ENCODE results near the gene RRP1.
A peak's percentile ranks its signal among the peaks of the same experiment; 100 is the strongest.
"Not testable (repeated sequence)": the region's sequence is repeated elsewhere in the genome, so short reads cannot be mapped to it uniquely, and the experiment has no call there.

The RRP1 gene

DNA sequence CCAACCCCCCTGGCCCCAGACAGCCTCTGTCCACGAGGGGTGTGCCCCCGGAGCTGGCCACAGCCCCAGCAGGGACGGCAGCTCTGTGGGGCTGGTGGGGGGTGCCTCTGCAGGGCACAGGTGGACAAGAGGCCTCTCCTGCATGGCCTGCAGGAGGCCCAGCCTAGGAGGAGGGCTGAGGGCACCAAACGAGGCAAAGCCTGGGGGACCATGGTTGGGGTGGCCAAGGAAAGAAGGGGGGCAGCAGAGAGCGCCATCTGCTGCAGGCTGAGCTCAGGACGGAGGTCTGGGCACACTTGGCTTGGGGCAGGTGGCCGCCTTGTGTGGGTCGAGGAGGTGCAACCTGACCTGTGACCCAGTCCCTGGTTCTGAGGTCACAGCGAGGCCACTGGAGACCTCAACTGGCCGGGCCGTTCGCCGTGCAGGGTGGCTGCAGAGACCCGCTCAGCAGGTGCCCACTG lies 27.3 kb downstream of the RRP1 start:
- DNase-seq (ENCODE audit: low read depth): no peak

DNA sequence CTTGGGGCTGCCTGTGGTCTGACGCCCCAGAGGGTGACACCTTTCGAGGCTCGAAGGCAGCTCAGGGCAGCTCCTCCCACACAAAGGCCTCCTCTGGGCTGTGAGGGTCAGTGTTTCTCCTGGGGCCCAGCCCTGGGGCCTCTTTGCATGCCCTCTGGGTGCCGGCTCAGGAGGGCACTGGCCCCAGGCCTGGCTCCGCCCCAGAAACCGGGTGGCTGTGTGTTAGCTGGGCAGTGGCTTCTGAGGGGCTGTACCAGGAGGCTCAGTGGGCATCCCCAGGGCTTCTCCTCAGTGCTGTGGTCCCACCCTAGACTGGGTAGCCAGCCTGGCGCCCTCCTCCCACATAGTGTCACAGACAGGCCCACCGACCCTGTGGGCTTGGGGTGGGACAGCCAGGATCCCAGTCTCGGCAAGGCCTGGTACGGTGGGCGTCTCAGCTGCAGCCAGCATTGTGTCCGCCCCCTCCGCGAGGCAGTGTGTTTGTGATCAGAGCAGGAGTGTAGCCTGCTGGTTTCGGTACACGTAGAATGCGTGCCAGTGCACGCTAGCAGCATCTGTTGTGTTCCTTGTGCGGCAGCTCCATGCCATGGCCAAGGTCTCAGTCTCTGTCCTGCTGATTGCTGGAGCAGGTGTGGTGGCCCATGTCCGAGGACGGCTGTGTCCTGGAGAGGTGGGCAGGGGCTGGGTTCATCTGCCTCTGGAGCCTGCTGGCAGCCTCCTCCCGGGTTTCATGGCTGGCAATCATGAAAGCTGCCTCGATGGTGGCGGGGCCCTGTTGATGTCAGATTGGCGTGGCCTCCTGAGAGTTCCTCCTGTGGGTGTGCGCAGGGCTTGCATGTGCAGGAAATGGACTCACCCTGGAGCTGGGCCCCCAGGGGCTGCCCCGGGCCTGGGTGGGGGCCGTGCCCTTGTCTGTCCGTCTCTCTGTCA lies 28.0 kb downstream of the RRP1 start:
- DNase-seq (ENCODE audit: low read depth): no peak

DNA sequence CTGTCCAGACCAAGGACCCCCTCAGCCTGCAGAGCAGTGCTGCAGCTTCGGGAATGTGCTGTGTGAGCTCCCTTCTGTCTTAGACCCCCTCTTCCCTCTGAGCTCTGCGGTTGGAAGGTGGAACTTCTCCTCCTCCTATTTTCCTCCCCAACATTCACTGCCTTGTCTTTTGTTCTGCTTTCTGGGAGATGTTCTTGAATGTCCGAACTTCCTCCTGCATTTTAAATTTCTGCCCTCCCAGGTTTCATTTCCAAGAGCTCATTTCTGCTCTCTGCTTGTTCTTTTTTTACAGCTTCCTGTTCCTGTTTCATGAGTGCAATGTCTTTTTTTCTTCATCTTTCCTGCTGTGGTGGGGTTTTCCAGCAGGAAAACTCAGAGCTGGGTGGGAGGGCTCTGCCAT lies 29.3 kb downstream of the RRP1 start:
- no peak for DNase-seq (ENCODE audit: low read depth)

DNA sequence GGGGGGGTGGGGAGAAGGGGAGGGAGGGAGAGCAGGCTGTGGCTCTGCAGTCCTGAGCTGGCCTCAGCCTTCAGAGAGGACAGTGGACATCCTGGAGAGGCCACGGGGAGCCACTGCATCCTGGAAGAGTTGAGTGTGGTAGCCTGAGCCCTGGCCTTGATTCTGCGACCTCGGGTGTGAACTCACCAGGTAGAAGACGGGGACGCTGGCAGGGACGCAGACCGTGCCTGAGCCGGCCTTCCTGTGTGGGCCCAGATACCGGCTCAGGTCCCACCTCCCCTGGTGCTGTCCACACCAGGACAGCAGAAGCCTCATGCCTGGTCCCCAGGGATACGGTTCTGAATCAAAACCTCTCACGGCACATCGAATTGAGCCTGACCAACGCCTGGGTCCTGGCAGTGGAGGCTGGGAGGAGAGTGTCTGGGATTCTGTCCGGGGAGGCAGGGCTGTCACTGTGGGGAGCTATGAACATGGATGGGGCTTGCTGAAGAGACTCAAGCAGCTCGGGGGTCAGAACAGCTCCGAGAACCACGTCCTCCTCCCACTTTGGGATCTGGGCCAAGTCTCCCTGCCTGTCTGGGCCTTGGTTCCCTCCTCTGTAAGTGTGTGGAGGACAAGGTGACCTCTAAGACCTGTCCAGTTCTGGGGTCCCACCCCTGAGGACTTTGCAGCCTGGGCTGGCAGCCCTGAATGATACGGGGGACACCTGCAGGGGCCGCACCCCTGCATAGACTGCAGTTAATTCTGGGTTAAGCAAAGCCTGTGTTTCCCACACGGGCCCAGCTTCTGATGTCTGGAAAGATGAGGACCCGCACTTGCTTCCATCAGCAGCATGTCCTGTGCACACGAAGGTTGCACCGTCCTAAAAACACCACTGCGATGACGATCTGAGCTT lies 30.4 kb downstream of the RRP1 start:
- DNase-seq (ENCODE audit: low read depth): no peak

DNA sequence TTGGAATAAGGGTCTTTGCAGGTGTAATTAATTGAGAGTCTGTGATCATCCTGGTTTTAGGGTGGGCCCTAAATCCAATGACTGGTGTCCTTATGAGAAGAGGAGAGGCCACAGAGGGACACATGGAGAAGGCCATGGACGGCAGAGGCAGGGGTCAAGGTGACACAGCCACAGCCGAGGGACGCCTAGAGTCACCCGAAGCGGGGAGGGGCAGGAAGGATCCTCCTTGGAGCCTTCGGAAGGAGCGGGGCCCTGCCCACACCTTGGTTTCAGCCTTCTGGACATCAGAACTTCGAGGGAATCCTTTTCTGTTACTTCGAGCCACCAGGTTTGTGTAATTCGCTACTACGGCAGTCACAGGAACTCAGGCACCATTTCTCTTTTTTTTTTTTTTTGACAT lies 31.1 kb downstream of the RRP1 start:
- no peak for DNase-seq (ENCODE audit: low read depth)

DNA sequence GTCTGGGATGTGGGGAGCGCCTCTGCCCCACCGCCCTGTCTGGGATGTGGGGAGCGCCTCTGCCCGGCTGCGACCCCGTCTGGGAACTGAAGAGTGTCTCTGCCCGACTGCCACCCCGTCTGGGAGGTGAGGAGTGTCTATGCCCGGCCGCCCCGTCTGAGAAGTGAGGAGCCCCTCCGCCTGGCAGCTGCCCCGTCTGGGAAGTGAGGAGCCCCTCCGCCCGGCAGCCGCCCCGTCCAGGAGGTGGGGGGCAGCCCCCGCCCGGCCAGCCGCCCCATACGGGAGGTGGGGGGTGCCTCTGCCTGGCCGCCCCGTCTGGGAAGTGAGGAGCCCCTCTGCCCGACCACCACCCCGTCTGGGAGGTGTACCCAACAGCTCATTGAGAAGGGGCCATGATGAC lies 32.8 kb downstream of the RRP1 start:
- not testable (repeated sequence) for DNase-seq (ENCODE audit: low read depth)

DNA sequence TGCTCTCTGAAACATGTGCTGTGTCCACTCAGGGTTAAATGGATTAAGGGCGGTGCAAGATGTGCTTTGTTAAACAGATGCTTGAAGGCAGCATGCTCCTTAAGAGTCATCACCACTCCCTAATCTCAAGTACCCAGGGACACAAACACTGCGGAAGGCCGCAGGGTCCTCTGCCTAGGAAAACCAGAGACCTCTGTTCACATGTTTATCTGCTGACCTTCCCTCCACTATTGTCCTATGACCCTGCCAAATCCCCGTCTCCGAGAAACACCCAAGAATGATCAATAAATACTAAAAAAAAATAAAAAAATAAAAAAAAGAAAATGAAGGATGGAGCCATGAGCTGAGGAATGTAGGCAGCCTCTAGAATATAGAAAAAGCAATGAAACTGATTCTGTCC lies 33.4 kb downstream of the RRP1 start:
- not testable (repeated sequence) for DNase-seq (ENCODE audit: low read depth)

DNA sequence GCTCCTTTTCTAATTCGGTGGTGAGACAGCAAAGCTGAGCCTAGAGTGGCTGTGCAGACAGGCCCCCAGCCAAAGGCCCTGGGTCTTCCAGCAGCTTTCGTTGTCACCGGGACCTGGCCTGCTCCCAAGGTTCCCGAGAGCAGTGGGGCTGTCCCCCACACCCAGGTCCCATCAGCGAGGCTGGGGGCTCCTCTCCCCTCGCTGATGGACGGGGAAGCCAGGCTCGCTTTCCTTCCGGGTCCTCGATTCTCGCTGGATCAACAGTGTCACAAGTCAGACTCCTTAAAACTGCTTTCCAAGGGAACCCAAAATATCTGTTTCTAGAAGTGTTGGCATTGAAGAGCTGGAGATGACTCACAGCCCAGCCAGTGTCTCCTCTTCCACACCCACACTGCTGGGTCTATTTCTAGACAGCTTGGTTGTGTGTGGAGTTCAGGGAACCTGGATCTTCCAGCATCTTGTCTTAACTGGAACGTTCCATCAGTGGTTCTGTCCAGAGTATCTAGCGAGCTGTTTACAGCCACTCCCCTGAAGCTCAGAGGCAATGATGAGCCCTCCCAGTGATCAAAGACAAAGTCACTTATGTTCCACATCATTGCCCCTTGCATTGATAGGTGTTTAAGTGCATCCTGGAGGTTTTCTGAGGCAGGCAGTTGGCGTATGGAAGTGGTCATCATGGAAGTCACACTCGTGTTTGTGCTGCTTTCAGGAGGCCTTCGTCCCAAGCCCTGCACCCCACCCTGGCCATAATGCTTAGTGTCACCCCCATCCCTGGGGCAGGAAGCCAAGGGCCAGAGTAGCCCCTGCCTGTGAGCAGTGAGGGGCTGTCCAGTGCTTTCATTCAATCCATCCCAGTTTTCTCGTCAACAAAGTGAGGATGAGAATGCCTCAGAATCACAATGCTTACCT lies 35.2 kb downstream of the RRP1 start:
- no peak for DNase-seq (ENCODE audit: low read depth)

DNA sequence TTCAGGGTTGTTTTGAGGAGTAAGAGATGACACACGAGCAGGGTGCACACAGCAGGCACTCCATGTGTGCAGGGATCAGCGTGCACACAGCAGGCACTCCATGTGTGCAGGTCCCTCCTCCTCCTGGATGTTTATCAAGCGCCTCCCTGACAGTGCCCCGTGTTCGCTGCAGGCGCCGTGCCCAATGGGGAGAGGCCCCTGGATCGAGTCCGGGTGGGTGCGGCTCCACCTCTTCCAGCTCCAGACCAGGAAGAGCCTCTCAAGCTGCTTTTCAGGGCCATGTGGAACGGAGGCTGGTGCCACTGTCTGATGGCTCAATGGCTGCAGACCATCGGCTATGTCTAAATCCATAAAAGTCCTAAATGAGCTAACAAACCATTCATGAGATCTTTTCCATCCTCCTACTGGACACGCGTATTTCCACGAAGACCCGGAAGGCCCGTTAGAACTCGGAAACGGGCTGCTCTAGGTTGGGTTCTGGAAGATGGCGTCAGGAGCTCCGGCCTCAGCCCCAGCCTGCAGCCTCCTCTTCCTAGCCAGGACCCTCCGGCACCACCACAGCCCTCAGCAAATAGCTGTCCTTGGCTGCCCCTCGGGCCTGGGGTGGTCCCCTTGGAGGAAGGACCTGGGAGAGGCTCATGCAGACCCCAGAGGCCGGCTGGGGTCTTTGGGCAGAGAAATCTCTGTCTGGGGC lies 36.0 kb downstream of the RRP1 start:
- no peak for DNase-seq (ENCODE audit: low read depth)

DNA sequence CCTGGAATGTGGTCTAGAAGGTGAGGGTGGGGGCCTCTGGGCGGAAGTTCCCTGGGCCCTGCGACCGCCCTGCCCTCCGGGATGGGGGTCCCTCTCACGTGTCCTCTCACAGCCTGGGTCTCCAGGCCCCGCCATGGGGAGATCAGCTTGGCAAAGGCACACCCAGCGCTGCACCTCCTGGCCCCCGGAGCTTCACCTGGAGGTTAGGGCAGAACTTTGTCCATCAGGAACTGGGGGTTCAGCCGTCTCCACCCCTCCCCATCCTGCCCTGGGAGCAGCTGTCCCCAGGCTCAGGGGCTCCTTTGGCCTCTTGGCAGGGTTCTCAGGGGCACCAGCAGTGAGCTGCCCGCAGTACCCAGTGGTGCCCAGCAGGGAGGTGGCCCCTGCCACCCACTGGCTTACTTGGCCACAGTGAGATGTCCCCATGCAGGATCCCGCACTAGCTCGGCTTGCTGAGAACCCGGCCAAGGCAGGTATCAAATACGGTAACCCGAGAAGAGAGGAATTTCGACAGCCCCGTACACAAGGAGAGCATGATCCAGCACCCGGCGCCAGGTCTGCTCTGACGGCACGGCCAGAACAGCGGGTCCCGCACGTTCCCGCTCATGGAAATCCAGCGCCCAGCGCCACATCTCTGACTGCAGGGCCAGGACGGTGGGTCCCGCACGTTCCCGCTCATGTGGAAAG lies 36.7 kb downstream of the RRP1 start:
- no peak for DNase-seq (ENCODE audit: low read depth)

DNA sequence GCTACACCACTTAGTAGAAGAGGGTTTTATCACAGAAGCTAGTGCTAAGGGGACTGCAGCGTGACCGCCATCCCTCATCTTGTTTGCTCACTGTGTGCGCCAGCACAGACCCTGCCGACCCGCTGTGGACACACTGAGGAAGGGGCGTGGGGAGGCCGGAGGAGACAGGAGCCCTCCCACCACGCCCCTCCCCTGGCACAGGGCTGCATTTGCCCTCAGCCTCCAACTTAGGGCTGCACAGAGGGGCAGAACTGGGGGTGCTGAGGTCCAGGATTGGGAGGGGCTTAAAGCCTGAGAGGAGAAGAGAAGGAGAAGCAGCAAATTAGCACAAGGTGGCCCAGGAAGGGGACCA lies 37.2 kb downstream of the RRP1 start:
- DNase-seq (ENCODE audit: low read depth): no peak

DNA sequence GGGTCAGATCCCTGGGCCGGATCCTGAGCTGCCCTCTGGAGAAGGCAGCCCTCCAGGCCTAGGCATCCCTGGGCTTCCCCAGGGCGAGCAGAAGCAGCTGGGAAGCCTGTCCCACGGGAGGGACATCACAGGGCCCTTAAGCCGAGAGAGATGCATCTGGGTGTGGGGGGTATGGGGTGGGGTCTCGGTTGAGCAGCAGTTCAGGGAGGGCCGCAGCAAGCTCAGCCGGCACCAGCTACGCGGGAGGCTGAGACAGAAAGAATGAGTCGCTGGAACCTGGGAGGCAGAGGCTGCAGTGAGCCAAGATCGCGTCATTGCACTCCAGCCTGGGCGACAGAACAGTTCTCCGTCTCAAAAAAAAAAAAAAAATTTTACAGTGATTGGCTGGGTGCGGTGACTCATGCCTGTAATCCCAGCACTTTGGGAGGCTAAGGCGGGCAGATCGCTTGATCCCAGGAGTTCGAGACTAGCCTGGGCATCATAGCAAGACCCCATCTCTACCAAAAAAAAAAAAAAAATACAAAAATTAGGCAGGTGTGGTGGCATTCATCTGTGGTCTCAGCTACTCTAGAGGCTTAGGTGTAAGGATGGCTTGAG lies 37.7 kb downstream of the RRP1 start:
- DNase-seq (ENCODE audit: low read depth): peak; percentile 33

DNA sequence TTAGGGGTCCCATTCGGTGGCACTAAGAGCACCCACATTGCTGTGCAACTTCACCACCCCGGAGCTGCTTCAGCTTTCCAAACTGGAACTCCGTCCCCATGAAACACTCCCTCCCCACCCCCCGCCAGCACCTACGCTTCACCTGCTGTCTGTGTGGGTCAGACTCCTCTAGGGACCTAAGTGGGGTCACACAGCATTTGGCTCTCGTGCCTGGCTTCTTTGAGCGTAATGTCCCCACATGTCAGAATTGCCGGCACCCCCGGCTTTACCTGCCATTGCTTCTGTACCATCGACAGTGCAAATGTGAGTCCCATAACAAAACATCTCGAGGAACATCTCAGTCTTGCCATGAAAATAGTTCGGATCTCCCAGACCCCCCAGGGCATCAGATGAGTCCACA lies 39.8 kb downstream of the RRP1 start:
- no peak for DNase-seq (ENCODE audit: low read depth)

DNA sequence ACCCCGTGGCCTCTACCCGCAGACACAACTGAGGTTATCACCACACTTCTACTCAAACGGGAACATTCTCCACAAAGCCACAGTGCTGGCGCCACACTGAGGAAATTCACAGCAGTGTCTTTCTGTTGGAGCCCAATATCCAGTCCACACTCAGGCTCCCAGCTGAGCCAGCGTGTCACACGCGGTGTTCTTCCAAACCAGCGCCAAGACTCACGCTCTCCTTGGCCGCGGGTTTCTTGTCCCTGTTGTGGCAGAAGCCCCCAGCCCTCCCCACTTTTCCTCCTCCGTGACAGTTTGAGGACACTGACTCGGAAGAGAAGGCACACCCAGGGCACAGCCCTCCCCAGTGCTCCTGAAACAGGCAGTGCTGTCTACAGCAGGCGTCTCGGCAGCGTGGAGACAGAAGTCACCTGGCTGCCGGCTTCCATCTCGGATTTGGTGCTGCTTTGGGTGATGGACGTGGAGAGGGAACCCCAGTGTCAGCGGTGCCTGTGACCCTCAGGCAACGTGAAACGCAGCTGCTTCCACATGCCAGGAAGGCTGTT lies 40.3 kb downstream of the RRP1 start:
- no peak for DNase-seq (ENCODE audit: low read depth)

DNA sequence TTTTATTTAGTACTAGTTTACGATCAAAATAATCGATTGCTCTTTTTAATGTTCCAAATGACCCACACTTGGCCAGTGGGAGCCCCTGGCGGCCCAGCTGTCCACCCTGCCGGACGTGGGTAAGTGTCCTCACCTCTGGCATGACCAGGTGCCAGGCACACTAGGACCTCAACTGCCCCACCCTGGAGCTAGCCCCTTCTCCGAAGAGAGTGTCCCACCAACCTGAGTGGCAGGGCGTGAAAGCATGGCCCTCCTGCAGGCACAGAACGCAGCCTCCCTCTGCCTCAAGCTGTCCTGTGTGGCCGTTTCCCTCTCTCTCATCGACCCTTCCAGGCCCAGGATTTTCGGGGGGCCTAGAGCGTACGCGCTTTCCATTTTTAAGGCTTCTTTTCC lies 42.8 kb downstream of the RRP1 start:
- DNase-seq (ENCODE audit: low read depth): no peak

DNA sequence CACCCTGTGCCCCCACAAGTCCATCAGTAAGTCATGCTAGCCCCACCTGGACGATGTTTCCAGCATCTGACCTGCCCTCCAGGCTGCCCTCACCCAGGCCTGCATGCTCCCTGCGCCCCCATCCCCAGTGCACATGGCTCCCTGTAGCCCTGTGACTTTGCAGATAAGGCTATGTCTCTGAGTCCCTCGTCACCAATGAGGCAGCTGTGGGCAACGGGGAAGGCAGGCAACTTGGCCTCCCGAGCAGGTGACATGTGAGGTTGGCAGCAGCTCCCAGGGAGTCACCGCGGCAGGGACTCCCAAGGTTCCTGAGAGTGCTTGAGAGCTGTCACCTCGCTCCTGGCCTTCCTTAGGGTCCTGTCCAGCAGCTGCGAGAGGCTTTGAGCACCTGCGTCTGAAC lies 43.3 kb downstream of the RRP1 start:
- no peak for DNase-seq (ENCODE audit: low read depth)

DNA sequence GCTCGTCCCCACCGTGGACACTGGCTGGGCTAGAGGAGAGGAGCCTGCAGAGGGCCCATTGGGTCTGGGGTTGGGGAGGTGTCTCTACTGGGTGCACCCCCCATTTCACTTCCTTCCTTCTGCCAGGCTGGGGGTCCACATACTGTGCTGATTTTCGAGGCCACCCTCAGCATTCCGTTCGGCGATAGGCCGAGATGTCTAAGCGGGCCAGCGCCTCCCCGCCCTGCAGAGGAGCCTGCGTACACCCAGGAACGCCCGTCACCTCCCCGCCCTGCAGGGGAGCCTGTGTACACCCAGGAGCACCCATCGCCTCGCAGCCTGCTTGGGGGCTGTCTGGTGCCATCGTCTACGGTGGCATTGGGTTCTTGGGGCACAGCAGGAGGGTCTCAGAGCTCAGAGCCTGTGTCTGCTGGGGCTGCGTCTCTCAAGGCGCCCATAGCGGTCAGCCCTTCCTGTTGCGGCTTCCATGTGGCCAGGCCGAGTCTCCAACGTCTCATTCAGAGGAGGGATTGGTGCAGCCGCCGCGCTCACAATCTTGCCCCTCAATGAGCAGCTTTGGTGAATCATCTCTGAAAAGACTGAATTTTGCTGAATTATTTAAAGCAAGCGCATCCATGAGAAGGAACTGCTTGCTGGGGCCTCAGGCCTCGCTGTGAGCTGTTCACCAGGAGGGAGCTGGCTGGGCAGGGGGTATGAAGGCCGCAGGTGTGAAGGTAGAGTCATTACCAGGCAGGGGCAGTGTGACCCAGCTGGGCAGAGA lies 44.9 kb downstream of the RRP1 start:
- no peak for DNase-seq (ENCODE audit: low read depth)

DNA sequence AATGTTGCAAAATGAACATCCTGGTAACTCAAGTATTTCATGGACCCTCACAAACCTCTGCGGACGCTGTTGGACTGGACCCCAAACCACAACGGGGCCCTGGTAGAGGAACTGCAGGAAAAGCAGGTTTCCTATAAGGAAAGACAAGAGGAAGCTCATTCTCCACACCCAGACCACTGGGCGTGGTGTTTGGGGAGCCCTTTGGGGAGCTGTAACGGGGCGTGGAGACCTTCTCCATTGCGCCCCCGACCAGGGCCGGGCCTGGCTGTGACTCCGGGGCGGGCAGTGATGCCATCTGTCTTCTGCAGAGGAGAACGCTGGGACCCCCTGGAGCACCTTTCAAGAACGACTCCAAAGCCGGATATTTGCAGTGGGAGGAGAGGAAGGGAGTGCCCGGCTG lies 45.7 kb downstream of the RRP1 start:
- no peak for DNase-seq (ENCODE audit: low read depth)

DNA sequence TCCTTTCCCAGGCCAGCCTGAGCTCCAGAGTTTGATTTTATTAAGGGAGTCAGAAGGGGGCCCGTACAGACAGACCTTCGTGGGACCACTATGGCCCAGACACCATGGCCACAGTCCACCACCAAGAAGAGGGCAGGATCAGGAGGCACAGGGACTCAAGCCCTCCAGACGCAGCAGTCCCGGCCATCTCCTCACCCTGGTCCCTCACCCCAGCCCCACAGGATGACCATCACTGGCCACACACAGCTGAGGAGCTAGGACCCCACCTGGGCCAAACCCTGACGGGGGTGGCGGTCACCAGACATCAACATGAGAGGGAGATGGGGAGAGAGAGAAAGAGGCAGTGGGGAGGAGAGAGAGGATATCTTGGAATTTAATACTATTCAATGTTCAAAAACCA lies 46.5 kb downstream of the RRP1 start:
- no peak for DNase-seq (ENCODE audit: low read depth)
